ENCODE data around the gene ORM1. TPM values are rescaled to one million over a fixed set of nuclear protein-coding genes. Genes with fewer than 3 reads are reported as not detected.

The ORM1 gene
- total RNA-seq, 1 experiment from 2014 or later, result 4.4 TPM

DNA sequence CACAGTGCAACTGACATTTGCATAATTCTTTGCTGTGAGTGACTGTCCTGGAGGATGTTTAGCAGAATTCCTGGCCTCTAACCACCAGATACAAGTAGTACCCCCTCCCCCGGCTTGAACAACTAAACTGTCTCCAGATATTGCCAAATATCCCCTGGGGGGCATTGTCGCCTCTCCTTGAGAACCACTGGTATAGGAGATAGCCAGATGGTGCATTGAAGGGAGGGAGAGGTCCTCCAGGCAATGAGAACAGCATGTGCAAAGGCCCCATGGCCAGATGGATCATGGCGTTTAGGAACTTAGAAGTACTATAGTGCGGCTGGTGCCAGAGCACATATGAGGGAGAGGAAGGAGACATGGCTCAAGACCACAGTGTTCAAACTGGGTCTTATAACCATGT is 18.9 kb upstream of the ORM1 start:
- DNase-seq, result no peak
- Mint-ChIP-seq H3K4me1 (peaks cover 4 to 7% of the 10 kb centered on the region in 2 experiments; a peak in 2 of 4 replicates), H3K9me3 (no peaks in the 10 kb centered on the region), H3K27me3 (ENCODE audit: low read depth) (no peaks in the 10 kb centered on the region), H3K4me3 (no peak overlapping the region), H3K27ac (no peak overlapping the region), H3K36me3 (ENCODE audit: insufficient read depth in 1 of 3, low read depth in 3 of 3) (no peaks in the 10 kb centered on the region; a peak in 1 of 7 replicates)
- Histone ChIP-seq H3K9me3 (ENCODE audit: control insufficient read depth, low read depth, low read length) (no peaks in the 10 kb centered on the region), H2BK5ac (ENCODE audit: insufficient read length, low read length) (no peak overlapping the region), H3K79me2 (ENCODE audit: insufficient read depth, low read length) (no peaks in the 10 kb centered on the region), H3K9ac (ENCODE audit: extremely low read depth, insufficient read length, low read length) (no peak overlapping the region), H3K4me2 (ENCODE audit: insufficient read depth, insufficient read length, low read length) (no peak overlapping the region), H4K5ac (ENCODE audit: insufficient read length, low read depth, low read length) (no peak overlapping the region), H3K27ac (ENCODE audit: insufficient read length, low read depth, low read length) (no peak overlapping the region), H4K91ac (ENCODE audit: insufficient read length, low read depth, low read length) (no peak overlapping the region), H3K23me2 (ENCODE audit: insufficient read length, low read depth, low read length, poor library complexity, severe bottlenecking) (no peaks in the 10 kb centered on the region), H4K8ac (replicated peaks; ENCODE audit: insufficient read length, low read depth, low read length) (no peak overlapping the region), H3K18ac (ENCODE audit: insufficient read length, low read depth, low read length) (no peak overlapping the region), H3K4ac (ENCODE audit: low read depth, low read length) (no peak overlapping the region), H3K14ac (ENCODE audit: insufficient read depth, low read length) (no peak overlapping the region), H3K23ac (ENCODE audit: insufficient read length, low read depth, low read length) (no peak overlapping the region), H2AFZ (ENCODE audit: low read length) (no peak overlapping the region), H2BK15ac (ENCODE audit: low read depth, low read length) (no peak overlapping the region), H2AK5ac (ENCODE audit: insufficient read length, low read length) (no peak overlapping the region), H3K4me1 (ENCODE audit: insufficient read depth, low read length) (no peaks in the 10 kb centered on the region), H3K27me3 (ENCODE audit: insufficient read depth, low read length) (no peaks in the 10 kb centered on the region), H2BK12ac (ENCODE audit: insufficient read length, low read depth, low read length) (no peak overlapping the region), H2BK120ac (ENCODE audit: low read depth, low read length, poor library complexity, severe bottlenecking) (no peak overlapping the region), H4K20me1 (ENCODE audit: control insufficient read depth, insufficient read depth, insufficient read length) (no peaks in the 10 kb centered on the region), H3K56ac (ENCODE audit: insufficient read length, low read depth, low read length) (no peak overlapping the region), H2BK20ac (ENCODE audit: low read depth, low read length, poor library complexity, severe bottlenecking) (no peak overlapping the region), H3T11ph (ENCODE audit: low read length) (no peak overlapping the region), H3K79me1 (ENCODE audit: insufficient read depth, low read depth, low read length, poor library complexity, severe bottlenecking) (no peaks in the 10 kb centered on the region)
- no CpG with 5 or more reads among the region's 4 CpGs for WGBS (ENCODE audit: extremely low coverage, insufficient read length, low lambda C conversion rate)
- TF ChIP-seq CTCF (conservative IDR thresholded peaks at IDR 0.05), result no peak
